Measurements from ENCODE around the gene CSH2.

DNA sequence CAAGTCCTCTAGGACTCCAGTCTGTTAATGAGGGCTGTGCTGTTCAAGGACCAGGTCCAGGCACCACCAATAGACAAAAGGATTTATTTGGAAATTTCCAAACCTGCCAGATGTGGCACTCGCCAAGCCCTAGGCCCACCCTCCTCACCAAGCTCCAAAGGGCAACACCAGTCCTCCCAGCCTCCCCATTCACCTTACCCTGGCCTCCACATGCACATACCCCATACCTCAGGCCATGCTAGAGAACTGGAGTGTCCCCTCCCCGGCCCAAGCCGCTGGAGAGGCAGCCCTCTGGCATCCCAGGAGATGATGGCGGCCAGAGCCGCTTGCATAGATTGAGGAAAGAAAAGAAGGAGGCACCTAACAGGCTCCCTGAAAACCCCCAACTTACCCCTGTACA, 41.5 kb downstream of the CSH2 start:
- TF ChIP-seq, protein P1, sequence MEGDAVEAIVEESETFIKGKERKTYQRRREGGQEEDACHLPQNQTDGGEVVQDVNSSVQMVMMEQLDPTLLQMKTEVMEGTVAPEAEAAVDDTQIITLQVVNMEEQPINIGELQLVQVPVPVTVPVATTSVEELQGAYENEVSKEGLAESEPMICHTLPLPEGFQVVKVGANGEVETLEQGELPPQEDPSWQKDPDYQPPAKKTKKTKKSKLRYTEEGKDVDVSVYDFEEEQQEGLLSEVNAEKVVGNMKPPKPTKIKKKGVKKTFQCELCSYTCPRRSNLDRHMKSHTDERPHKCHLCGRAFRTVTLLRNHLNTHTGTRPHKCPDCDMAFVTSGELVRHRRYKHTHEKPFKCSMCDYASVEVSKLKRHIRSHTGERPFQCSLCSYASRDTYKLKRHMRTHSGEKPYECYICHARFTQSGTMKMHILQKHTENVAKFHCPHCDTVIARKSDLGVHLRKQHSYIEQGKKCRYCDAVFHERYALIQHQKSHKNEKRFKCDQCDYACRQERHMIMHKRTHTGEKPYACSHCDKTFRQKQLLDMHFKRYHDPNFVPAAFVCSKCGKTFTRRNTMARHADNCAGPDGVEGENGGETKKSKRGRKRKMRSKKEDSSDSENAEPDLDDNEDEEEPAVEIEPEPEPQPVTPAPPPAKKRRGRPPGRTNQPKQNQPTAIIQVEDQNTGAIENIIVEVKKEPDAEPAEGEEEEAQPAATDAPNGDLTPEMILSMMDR (IDR thresholded peaks at IDR 0.05; ENCODE audit: insufficient read depth, low read length, poor library complexity, severe bottlenecking) = no peak
- no peak for TF ChIP-seq EZH2phosphoT487 (conservative IDR thresholded peaks at IDR 0.05; ENCODE audit: low read length)
